Astrocyte (in vitro differentiated cells and primary cell): ENCODE results near the gene MEGF11. TPM values are rescaled to one million over a fixed set of nuclear protein-coding genes. Genes with fewer than 3 reads are reported as not detected.

ENCODE experiments used
- DNase-seq: peaks from one replicate; pipeline ENCODE4 v3.0.0-alpha.2; 2010; ENCODE audit warnings: low read depth
- FAIRE-seq: peaks from 2 replicates; lab custom pipeline; 2011; peaks lifted over from hg19 to GRCh38; lab: Jason Lieb, UNC
- H2AFZ ChIP-seq: 2 replicates; pipeline ENCODE4 v1.6.0; 2012; ENCODE audit warnings: low read depth, low read length, inconsistent platforms
- H3K27ac ChIP-seq: 2 replicates; pipeline ENCODE4 v1.5.1; 2011; ENCODE audit warnings: low read depth, low read length, inconsistent platforms
- H3K27me3 ChIP-seq: 2 replicates; pipeline ENCODE4 v1.6.0; 2011; ENCODE audit warnings: low read length, inconsistent platforms; ENCODE audit not compliant: insufficient read depth
- H3K36me3 ChIP-seq: 2 replicates; pipeline ENCODE4 v1.5.1; 2011; ENCODE audit warnings: low read length, inconsistent platforms; ENCODE audit not compliant: insufficient read depth
- H3K4me1 ChIP-seq: 2 replicates; pipeline ENCODE4 v1.5.1; 2011; ENCODE audit warnings: low read length, inconsistent platforms; ENCODE audit not compliant: insufficient read depth
- H3K4me2 ChIP-seq: 2 replicates; pipeline ENCODE4 v1.6.0; 2012; ENCODE audit warnings: low read length, inconsistent platforms
- H3K4me3 ChIP-seq: 2 replicates; pipeline ENCODE4 v1.5.1; 2011; ENCODE audit warnings: low read depth, mild to moderate bottlenecking, low read length, inconsistent platforms; ENCODE audit not compliant: insufficient read depth
- H3K79me2 ChIP-seq: 2 replicates; pipeline ENCODE4 v1.6.0; 2012; ENCODE audit warnings: mild to moderate bottlenecking, low read length, inconsistent platforms; ENCODE audit not compliant: insufficient read depth
- H3K9ac ChIP-seq: 2 replicates; pipeline ENCODE4 v1.6.0; 2012; ENCODE audit warnings: mild to moderate bottlenecking, low read length, inconsistent platforms
- H3K9me3 ChIP-seq: 2 replicates; pipeline ENCODE4 v1.5.1; 2012; ENCODE audit warnings: low read depth, mild to moderate bottlenecking, low read length, inconsistent platforms; ENCODE audit not compliant: insufficient read depth
- H4K20me1 ChIP-seq: 2 replicates; pipeline ENCODE4 v1.6.0; 2012; ENCODE audit warnings: low read length, inconsistent platforms; ENCODE audit not compliant: insufficient read depth
- H3K27ac Mint-ChIP-seq: one replicate; pipeline ENCODE4 v1.8.0; 2021; ENCODE audit warnings: mild to moderate bottlenecking, mixed read lengths; ENCODE audit not compliant: unreplicated experiment
- H3K27me3 Mint-ChIP-seq: one replicate; pipeline ENCODE4 v1.8.0; 2021; ENCODE audit warnings: low read depth, mixed read lengths; ENCODE audit not compliant: unreplicated experiment
- H3K36me3 Mint-ChIP-seq: one replicate; pipeline ENCODE4 v1.8.0; 2021; ENCODE audit warnings: low read depth, mixed read lengths; ENCODE audit not compliant: unreplicated experiment
- H3K4me1 Mint-ChIP-seq: one replicate; pipeline ENCODE4 v1.8.0; 2021; ENCODE audit warnings: low read depth, mixed read lengths; ENCODE audit not compliant: unreplicated experiment
- H3K4me3 Mint-ChIP-seq: one replicate; pipeline ENCODE4 v1.8.0; 2021; ENCODE audit warnings: mild to moderate bottlenecking, moderate library complexity, mixed read lengths; ENCODE audit not compliant: unreplicated experiment
- H3K9me3 Mint-ChIP-seq: one replicate; pipeline ENCODE4 v1.8.0; 2021; ENCODE audit warnings: mild to moderate bottlenecking, mixed read lengths; ENCODE audit not compliant: unreplicated experiment
- CTCF ChIP-seq: IDR thresholded peaks from 2 replicates; pipeline ENCODE4 v1.5.1; 2011; ENCODE audit warnings: low read depth, mild to moderate bottlenecking, inconsistent platforms, low read length, moderate library complexity; ENCODE audit not compliant: insufficient read depth
- EZH2 ChIP-seq: IDR thresholded peaks from 2 replicates; pipeline ENCODE4 v1.6.1; 2012; ENCODE audit warnings: mild to moderate bottlenecking, low read length, inconsistent platforms; ENCODE audit not compliant: insufficient read depth
- total RNA-seq: library from RNA; stranded (reverse); gene quantifications from 2 replicates; pipeline ENCODE4 v1.2.1, GENCODE V29; 2021

Gene MEGF11
- total RNA-seq, 1 donor from 2014 or later = 0.16 TPM

- Histone ChIP-seq H3K4me3 (no peak overlapping the region), H3K4me2 (no peak overlapping the region), H4K20me1 (no peaks in the 10 kb centered on the region), H3K9me3 (no peaks in the 10 kb centered on the region), H3K9ac (no peak overlapping the region), H3K27me3 (peaks cover 2% of the 10 kb centered on the region), H3K27ac (no peak overlapping the region), H3K36me3 (no peaks in the 10 kb centered on the region), H2AFZ (no peak overlapping the region), H3K4me1 (no peaks in the 10 kb centered on the region), H3K79me2 (no peaks in the 10 kb centered on the region)
- H3K4me3 Mint-ChIP-seq = no peak overlapping the region
- FAIRE-seq = no peak
- peaks cover 9% of the 10 kb centered on the region for H3K9me3 Mint-ChIP-seq
- no peak for DNase-seq
- no peak for TF ChIP-seq EZH2
- TF ChIP-seq CTCF = no peak
- peaks cover 56% of the 10 kb centered on the region for H3K27me3 Mint-ChIP-seq
- no peaks in the 10 kb centered on the region for H3K4me1 Mint-ChIP-seq
- no peaks in the 10 kb centered on the region for H3K36me3 Mint-ChIP-seq
- H3K27ac Mint-ChIP-seq = no peak overlapping the region
Measured at GRCh38 chr15:66163553-66163952, 90.0 kb downstream of the MEGF11 start.

GRCh38 chr15:66162286-66162685 lies 91.3 kb downstream of the MEGF11 start:
- FAIRE-seq = no peak
- no peak for DNase-seq

More at GRCh38 chr15:66162286-66162685, 91.3 kb downstream of the MEGF11 start:
- Histone ChIP-seq H3K4me3 (no peak overlapping the region), H3K4me1 (no peaks in the 10 kb centered on the region), H3K9me3 (no peaks in the 10 kb centered on the region), H3K27me3 (peaks cover 6% of the 10 kb centered on the region), H3K27ac (no peak overlapping the region), H3K79me2 (no peaks in the 10 kb centered on the region), H3K9ac (no peak overlapping the region), H4K20me1 (no peaks in the 10 kb centered on the region), H2AFZ (no peak overlapping the region), H3K4me2 (no peak overlapping the region), H3K36me3 (no peaks in the 10 kb centered on the region)
- Mint-ChIP-seq H3K36me3 (no peaks in the 10 kb centered on the region), H3K27ac (no peak overlapping the region), H3K4me1 (no peaks in the 10 kb centered on the region), H3K27me3 (peaks cover 64% of the 10 kb centered on the region), H3K4me3 (no peak overlapping the region), H3K9me3 (peaks cover 5% of the 10 kb centered on the region)
- TF ChIP-seq EZH2 = no peak
- TF ChIP-seq CTCF = no peak
